Choroid plexus epithelial cell (primary cell): Measurements from ENCODE around the gene TMOD1.

Experiments
- DNase-seq: peaks from one replicate; pipeline ENCODE4 v3.0.0-alpha.2; 2010; ENCODE audit warnings: low read depth
- H3K4me3 ChIP-seq: 2 replicates; pipeline ENCODE4 v1.5.1; 2011; ENCODE audit warnings: low read depth, mild to moderate bottlenecking, control low read depth, low read length, moderate library complexity
- TF ChIP-seq, protein P1 (sequence below): conservative IDR thresholded peaks from 2 replicates; pipeline ENCODE4 v1.5.1; 2011; ENCODE audit warnings: low read depth, mild to moderate bottlenecking, control low read depth, inconsistent platforms, low read length, moderate library complexity

The TMOD1 gene

GRCh38 chr9:97591535-97591934 lies 90.1 kb downstream of the TMOD1 start:
- TF ChIP-seq, protein P1, sequence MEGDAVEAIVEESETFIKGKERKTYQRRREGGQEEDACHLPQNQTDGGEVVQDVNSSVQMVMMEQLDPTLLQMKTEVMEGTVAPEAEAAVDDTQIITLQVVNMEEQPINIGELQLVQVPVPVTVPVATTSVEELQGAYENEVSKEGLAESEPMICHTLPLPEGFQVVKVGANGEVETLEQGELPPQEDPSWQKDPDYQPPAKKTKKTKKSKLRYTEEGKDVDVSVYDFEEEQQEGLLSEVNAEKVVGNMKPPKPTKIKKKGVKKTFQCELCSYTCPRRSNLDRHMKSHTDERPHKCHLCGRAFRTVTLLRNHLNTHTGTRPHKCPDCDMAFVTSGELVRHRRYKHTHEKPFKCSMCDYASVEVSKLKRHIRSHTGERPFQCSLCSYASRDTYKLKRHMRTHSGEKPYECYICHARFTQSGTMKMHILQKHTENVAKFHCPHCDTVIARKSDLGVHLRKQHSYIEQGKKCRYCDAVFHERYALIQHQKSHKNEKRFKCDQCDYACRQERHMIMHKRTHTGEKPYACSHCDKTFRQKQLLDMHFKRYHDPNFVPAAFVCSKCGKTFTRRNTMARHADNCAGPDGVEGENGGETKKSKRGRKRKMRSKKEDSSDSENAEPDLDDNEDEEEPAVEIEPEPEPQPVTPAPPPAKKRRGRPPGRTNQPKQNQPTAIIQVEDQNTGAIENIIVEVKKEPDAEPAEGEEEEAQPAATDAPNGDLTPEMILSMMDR = no peak
- DNase-seq = no peak
- H3K4me3 ChIP-seq = no peak overlapping the region

DNA sequence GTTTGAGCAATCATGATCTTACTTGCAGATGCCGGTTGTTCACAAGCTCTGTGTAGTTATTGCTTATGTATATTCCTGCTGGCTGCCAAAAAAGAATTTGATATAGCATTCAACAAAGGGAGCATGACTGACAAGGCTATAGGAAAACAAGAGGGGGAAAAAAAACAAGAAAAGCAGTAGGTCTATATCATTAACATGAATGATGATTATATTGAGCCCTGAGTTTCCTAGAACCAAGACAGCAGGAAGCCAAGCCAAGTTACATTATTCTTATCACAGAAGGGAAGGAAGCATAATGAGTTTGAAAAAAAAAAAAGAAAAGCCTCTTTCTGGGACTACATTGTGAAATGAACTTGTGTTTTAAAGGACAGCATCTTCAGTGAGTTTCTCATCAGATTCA lies 90.7 kb downstream of the TMOD1 start:
- no peak for DNase-seq
- TF ChIP-seq, protein P1 = no peak
- H3K4me3 ChIP-seq = no peak overlapping the region

DNA sequence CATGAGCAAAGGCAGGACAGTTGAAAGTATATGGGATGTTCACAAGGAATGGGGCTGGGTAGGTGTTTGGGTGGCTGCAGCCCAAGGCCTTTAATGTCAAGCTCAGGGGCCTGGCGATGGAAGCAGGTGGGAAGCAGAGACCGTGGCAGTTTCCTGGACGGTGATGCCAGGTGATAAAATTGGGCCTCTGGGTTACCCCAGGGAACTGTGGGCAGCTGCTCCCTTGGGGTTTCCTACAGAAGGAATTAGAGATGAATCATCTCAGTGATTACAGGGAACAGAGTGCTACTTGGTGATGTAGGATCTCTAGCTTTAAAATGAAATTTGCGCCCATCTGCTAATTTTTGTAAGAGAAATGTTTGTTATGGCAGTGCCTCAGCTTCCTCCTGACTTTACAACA lies 92.5 kb downstream of the TMOD1 start:
- TF ChIP-seq, protein P1 = no peak
- no peak for DNase-seq
- H3K4me3 ChIP-seq = no peak overlapping the region

DNA sequence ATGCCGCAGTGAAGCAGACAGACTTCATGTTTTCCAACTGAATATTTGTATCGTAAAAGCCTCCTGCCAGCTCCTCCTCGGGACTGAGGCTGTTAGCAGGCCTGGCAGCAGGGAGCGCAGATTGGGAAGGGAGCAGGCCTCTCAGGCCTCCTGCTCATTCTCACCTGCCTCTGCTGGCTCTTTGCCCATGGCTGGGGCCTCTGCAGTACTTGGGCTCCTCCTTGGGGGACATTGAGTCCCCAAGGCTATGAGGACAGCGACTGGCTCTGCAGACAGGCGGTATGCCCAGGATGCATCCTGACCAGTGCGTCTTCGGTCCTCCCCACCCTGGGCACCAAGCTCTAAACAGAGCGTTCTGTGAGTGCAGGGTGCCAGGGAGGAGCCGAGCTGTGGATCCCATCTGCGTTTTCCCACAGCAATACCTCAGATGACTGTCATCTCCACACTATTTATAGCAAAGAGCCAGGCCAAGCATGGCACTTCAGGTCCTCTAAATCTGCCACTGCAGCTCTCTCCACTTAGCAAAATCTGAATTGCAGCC lies 93.0 kb downstream of the TMOD1 start:
- no peak overlapping the region for H3K4me3 ChIP-seq
- no peak for DNase-seq
- TF ChIP-seq, protein P1 = no peak

DNA sequence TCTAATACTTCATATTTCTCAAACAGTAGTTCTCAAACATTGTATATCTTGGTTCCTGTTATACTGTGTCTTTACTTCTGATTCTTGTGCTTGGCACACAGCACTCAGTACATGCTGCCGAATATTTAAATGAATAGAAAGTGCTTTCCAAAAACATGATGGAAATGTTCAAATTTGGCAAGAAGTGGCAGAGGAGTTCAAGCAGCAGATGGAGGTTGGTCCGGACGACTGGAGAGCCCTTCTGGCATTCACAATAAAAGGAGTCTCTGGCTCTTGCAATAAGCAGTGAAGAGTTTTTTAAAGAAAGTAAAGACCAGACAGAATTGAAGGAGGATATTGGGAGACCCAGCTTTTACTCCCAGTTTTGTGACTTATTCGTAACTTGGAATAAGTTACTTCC lies 95.4 kb downstream of the TMOD1 start:
- no peak for DNase-seq
- TF ChIP-seq, protein P1 = no peak
- no peak overlapping the region for H3K4me3 ChIP-seq

DNA sequence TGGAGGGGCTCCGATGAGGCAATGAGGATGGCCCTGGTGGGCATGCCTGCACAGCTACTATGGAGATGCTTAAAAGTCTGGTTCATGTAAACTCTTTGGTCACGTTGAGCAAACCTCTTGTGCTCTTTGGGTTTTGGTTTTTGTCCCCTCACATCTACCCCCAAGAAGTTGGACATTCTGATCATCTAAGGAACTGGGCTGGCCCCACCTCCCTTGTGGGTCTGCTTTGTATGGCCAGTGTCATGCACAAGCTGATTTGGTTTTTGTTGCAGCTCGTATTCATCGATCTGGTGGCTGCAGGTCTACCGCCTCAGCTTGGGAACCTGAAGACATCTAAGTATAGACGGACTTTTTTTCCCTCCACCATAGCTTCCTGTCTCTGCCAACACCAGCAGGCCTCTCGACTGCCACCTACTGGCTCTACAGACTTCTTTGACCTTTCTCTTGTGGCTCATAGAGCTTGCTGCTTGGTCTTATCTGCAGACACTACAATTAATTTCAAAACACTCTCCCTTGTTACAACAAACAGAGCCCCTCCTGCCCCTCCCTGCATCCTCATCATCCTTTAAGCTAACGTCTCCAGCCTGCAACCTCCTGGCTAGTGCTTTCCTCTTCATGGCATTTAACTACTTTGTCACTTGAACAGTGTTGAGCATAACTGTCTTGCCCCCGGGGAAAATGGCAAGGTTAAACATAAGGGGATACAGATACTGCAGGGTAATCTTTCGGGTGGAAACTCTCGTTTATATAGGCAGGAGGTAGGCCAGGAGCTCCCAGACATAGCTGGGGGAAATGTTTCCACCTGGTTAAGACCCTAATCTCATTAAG lies 97.2 kb downstream of the TMOD1 start:
- TF ChIP-seq, protein P1 = peak; percentile 95
- DNase-seq = peak; percentile 93
- H3K4me3 ChIP-seq = no peak overlapping the region

DNA sequence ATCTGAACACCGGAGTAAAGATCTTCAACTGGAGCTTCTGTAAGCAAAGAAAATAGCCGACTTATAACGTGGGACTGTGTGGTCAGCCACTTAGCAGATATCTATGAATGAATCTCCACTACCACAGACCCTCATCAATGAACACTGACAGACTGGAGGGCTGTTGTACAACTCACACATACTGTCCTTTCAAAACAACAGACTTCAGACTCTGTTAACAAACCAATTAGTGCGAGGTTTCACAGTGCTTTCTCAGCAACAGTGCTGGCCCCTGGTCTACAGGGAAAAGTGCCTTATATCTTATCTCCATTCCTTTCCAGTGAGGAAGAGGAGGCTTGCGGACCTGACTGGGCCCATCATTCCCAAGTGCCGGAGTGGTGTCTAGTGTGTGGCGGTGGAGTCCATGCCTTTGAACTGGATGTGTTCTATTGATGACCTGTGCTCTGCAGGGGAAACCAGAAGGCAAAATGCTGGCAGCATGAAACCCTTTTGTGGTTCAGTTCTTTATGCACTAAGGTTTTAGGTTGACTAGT lies 97.9 kb downstream of the TMOD1 start:
- TF ChIP-seq, protein P1 = no peak
- no peak for DNase-seq

More for the DNA sequence above, 97.9 kb downstream of the TMOD1 start:
- H3K4me3 ChIP-seq = no peak overlapping the region
